H9 (cell line): ENCODE measurements around the gene ZNF358. TPM values are rescaled to one million over a fixed set of nuclear protein-coding genes. Genes with fewer than 3 reads are reported as not detected.

Source experiments
- DNase-seq: peaks from one replicate; pipeline ENCODE4 v3.0.0-alpha.2; 2017
- H2AFZ ChIP-seq: one replicate; pipeline ENCODE4 v1.6.1; 2013; ENCODE audit warnings: mild to moderate bottlenecking, low read length, control low read depth, moderate library complexity
- H2AK5ac ChIP-seq: 2 replicates; pipeline ENCODE4 v1.6.1; 2013; ENCODE audit warnings: low read length, control low read depth, mixed read lengths; ENCODE audit not compliant: insufficient read length
- H2BK120ac ChIP-seq: one replicate; pipeline ENCODE4 v1.6.1; 2013; ENCODE audit warnings: low read depth, mild to moderate bottlenecking, low read length, control low read depth, inconsistent platforms; ENCODE audit not compliant: poor library complexity, severe bottlenecking
- H2BK12ac ChIP-seq: 2 replicates; pipeline ENCODE4 v1.6.1; 2013; ENCODE audit warnings: low read length, control low read depth, mixed read lengths, low read depth; ENCODE audit not compliant: insufficient read length
- H2BK15ac ChIP-seq: 2 replicates; pipeline ENCODE4 v1.6.1; 2013; ENCODE audit warnings: low read depth, low read length, control low read depth
- H2BK20ac ChIP-seq: one replicate; pipeline ENCODE4 v1.6.1; 2013; ENCODE audit warnings: low read depth, mild to moderate bottlenecking, low read length, control low read depth, inconsistent platforms; ENCODE audit not compliant: poor library complexity, severe bottlenecking
- H2BK5ac ChIP-seq: 2 replicates; pipeline ENCODE4 v1.6.1; 2013; ENCODE audit warnings: low read length, control low read depth, mixed read lengths; ENCODE audit not compliant: insufficient read length
- H3K14ac ChIP-seq: 2 replicates; pipeline ENCODE4 v1.6.1; 2013; ENCODE audit warnings: low read length, control low read depth; ENCODE audit not compliant: insufficient read depth
- H3K18ac ChIP-seq: 2 replicates; pipeline ENCODE4 v1.6.1; 2013; ENCODE audit warnings: low read depth, mild to moderate bottlenecking, mixed read lengths, low read length, control low read depth; ENCODE audit not compliant: insufficient read length
- H3K23ac ChIP-seq: 2 replicates; pipeline ENCODE4 v1.6.1; 2013; ENCODE audit warnings: low read length, control low read depth, mixed read lengths, low read depth; ENCODE audit not compliant: insufficient read length
- H3K23me2 ChIP-seq: 2 replicates; pipeline ENCODE4 v1.6.1; 2013; ENCODE audit warnings: low read depth, mild to moderate bottlenecking, mixed read lengths, low read length, control low read depth; ENCODE audit not compliant: insufficient read length, poor library complexity, severe bottlenecking
- H3K27ac ChIP-seq: 2 replicates; pipeline ENCODE4 v1.5.1; 2013; ENCODE audit warnings: low read length, control low read depth, mixed read lengths, low read depth; ENCODE audit not compliant: insufficient read length
- H3K27me3 ChIP-seq: 2 replicates; pipeline ENCODE4 v1.6.1; 2013; ENCODE audit warnings: low read length, control low read depth, inconsistent platforms; ENCODE audit not compliant: insufficient read depth
- H3K4ac ChIP-seq: 2 replicates; pipeline ENCODE4 v1.6.1; 2013; ENCODE audit warnings: low read depth, mild to moderate bottlenecking, control low read depth, inconsistent platforms, low read length, moderate library complexity
- H3K4me1 ChIP-seq: 2 replicates; pipeline ENCODE4 v1.6.1; 2013; ENCODE audit warnings: low read length, control low read depth, inconsistent platforms; ENCODE audit not compliant: insufficient read depth
- H3K4me2 ChIP-seq: 2 replicates; pipeline ENCODE4 v1.6.1; 2013; ENCODE audit warnings: low read length, control low read depth, mixed read lengths; ENCODE audit not compliant: insufficient read length, insufficient read depth
- H3K56ac ChIP-seq: 2 replicates; pipeline ENCODE4 v1.6.1; 2013; ENCODE audit warnings: low read depth, mild to moderate bottlenecking, mixed read lengths, low read length, control low read depth; ENCODE audit not compliant: insufficient read length
- H3K79me1 ChIP-seq: 2 replicates; pipeline ENCODE4 v1.6.1; 2013; ENCODE audit warnings: low read depth, mild to moderate bottlenecking, moderate library complexity, low read length, control low read depth, inconsistent platforms; ENCODE audit not compliant: insufficient read depth, poor library complexity, severe bottlenecking
- H3K79me2 ChIP-seq: 2 replicates; pipeline ENCODE4 v1.6.1; 2013; ENCODE audit warnings: low read length, control low read depth, inconsistent platforms; ENCODE audit not compliant: insufficient read depth
- H3K9ac ChIP-seq: 2 replicates; pipeline ENCODE4 v1.6.1; 2013; ENCODE audit warnings: low read length, control low read depth, mixed read lengths; ENCODE audit not compliant: insufficient read length; ENCODE audit errors: extremely low read depth
- H3K9me3 ChIP-seq: one replicate; pipeline ENCODE4 v1.6.1; 2013; ENCODE audit warnings: low read depth, low read length, inconsistent platforms; ENCODE audit not compliant: control insufficient read depth
- H3T11ph ChIP-seq: one replicate; pipeline ENCODE4 v1.6.1; 2013; ENCODE audit warnings: mild to moderate bottlenecking, low read length, control low read depth, inconsistent platforms
- H4K20me1 ChIP-seq: one replicate; pipeline ENCODE4 v1.6.1; 2013; ENCODE audit not compliant: control insufficient read depth, insufficient read length, insufficient read depth
- H4K5ac ChIP-seq: 2 replicates; pipeline ENCODE4 v1.6.1; 2013; ENCODE audit warnings: low read depth, mild to moderate bottlenecking, mixed read lengths, low read length, control low read depth; ENCODE audit not compliant: insufficient read length
- H4K8ac ChIP-seq: replicated peaks from 2 replicates; pipeline ENCODE4 v1.6.1; 2013; ENCODE audit warnings: low read length, control low read depth, mixed read lengths, low read depth; ENCODE audit not compliant: insufficient read length
- H4K91ac ChIP-seq: 2 replicates; pipeline ENCODE4 v1.6.1; 2013; ENCODE audit warnings: low read depth, mild to moderate bottlenecking, moderate library complexity, mixed read lengths, low read length, control low read depth; ENCODE audit not compliant: insufficient read length
- H3K27ac Mint-ChIP-seq, 3 experiments: 2 replicates in 2 of 3; 3 replicates in 1 of 3; pipeline ENCODE4 v1.8.0; 2020 to 2021; ENCODE audit warnings: mixed read lengths in 3 of 3, mild to moderate bottlenecking in 1 of 3, moderate library complexity in 1 of 3
- H3K27me3 Mint-ChIP-seq: 2 replicates; pipeline ENCODE4 v1.8.0; 2021; ENCODE audit warnings: low read depth, mild to moderate bottlenecking, moderate library complexity, mixed read lengths
- H3K36me3 Mint-ChIP-seq, 3 experiments: 2 replicates in 2 of 3; 3 replicates in 1 of 3; pipeline ENCODE4 v1.8.0; 2020 to 2021; ENCODE audit warnings: low read depth in 3 of 3, mixed read lengths in 3 of 3; ENCODE audit not compliant: insufficient read depth in 1 of 3
- H3K4me1 Mint-ChIP-seq, 2 experiments: 2 replicates each; pipeline ENCODE4 v1.8.0; 2020; ENCODE audit warnings: mixed read lengths in 2 of 2
- H3K4me3 Mint-ChIP-seq, 2 experiments: 2 replicates in 1 of 2; 3 replicates in 1 of 2; pipeline ENCODE4 v1.8.0; 2020 to 2021; ENCODE audit warnings: mild to moderate bottlenecking in 2 of 2, mixed read lengths in 2 of 2, moderate library complexity in 1 of 2
- H3K9me3 Mint-ChIP-seq, 2 experiments: 2 replicates in 1 of 2; 3 replicates in 1 of 2; pipeline ENCODE4 v1.8.0; 2020; ENCODE audit warnings: mild to moderate bottlenecking in 2 of 2, mixed read lengths in 2 of 2, moderate library complexity in 1 of 2
- CTCF ChIP-seq: fragments of 200-600 bp; sonication (generic); conservative IDR thresholded peaks from 3 replicates; pipeline ENCODE4 v1.8.0; 2021; ENCODE audit warnings: antibody characterized with exemption, mild to moderate bottlenecking
- WGBS: extraction: QIAGEN DNeasy Blood & Tissue Kit; methylation state at CpG from one replicate; pipeline ENCODE4 v1.1.7; 2013; ENCODE audit warnings: missing lambda C conversion rate, low lambda C conversion rate, mixed read lengths; ENCODE audit not compliant: insufficient read length; ENCODE audit errors: extremely low coverage; 5-methylcytosine and 5-hydroxymethylcytosine counted together
- total RNA-seq: library from RNA; stranded (reverse); gene quantifications from 2 replicates; pipeline ENCODE4 v1.2.1, GENCODE V29; 2021

Gene ZNF358
- total RNA-seq, 1 experiment from 2014 or later, result 40.5 TPM

- Histone ChIP-seq H3K4me2 (no peak overlapping the region), H3K27ac (no peak overlapping the region), H3K79me2 (no peaks in the 10 kb centered on the region), H3K23me2 (peaks cover 16% of the 10 kb centered on the region), H3K56ac (no peak overlapping the region), H3K79me1 (no peaks in the 10 kb centered on the region), H2BK120ac (no peak overlapping the region), H2AK5ac (no peak overlapping the region), H4K20me1 (no peaks in the 10 kb centered on the region), H4K5ac (no peak overlapping the region), H3K4me1 (no peaks in the 10 kb centered on the region; the same call in 1 of the 2 replicates), H3K18ac (no peak overlapping the region), H3K23ac (no peak overlapping the region), H4K8ac (no peak overlapping the region), H2AFZ (no peak overlapping the region), H4K91ac (no peak overlapping the region), H2BK5ac (no peak overlapping the region), H2BK12ac (no peak overlapping the region), H3K27me3 (no peaks in the 10 kb centered on the region), H3K9ac (no peak overlapping the region), H3K14ac (no peak overlapping the region), H2BK15ac (no peak overlapping the region), H3K9me3 (no peaks in the 10 kb centered on the region), H3K4ac (no peak overlapping the region), H2BK20ac (no peak overlapping the region), H3T11ph (no peak overlapping the region)
- peaks cover 5 to 7% of the 10 kb centered on the region in 2 experiments for H3K4me1 Mint-ChIP-seq
- H3K9me3 Mint-ChIP-seq, result no peaks in the 10 kb centered on the region
- TF ChIP-seq CTCF, result no peak
- H3K27ac Mint-ChIP-seq, result no peak overlapping the region
- peaks cover 4 to 23% (median 20%) of the 10 kb centered on the region in 3 experiments; a peak in 6 of 7 replicates for H3K36me3 Mint-ChIP-seq
- H3K4me3 Mint-ChIP-seq, result no peak overlapping the region; a peak in 1 of 5 replicates
- no peak for DNase-seq
- WGBS, result no CpG with 5 or more reads among the region's 31 CpGs
- H3K27me3 Mint-ChIP-seq, result no peaks in the 10 kb centered on the region
These were observed 10.4 kb downstream of the ZNF358 start for GRCh38 chr19:7526059-7526929.
